ENCODE data around the gene C17orf100.

Gene C17orf100

DNA sequence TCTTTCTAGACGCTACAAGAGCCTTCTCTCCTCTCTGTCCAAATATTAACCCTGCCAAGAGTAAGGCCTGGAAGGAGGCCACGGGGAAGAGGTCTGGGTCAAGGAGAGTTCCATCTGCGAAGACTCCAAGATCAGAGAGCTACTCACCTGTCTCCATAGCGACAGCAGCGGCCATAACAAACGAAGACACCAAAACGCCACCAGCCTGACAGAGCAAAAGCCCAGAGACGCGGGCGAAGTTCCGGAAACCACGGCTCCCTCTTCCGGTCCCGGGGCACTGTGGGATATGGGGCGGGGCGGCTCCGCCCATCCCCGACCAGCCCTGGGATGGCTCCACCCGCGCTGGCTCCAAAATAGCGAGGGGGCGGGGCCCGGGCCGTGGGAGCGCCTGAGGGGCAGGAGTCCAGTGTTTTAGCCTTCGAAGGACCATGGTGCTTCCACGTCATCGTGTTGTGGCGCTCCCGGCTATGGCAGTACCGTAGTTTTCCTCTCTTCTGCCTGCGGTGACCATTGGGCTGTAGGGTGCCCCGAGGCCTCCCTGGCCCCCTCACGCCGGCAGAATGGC lies at the start of gene C17orf100, which contains the start of gene MED31:
C17orf100 (plus strand) TSS at position 409 of the 565 bp plus-strand sequence; CDS start at position 561, 152 bp downstream.
MED31 (minus strand) TSS at position 252 of the 565 bp plus-strand sequence; CDS start at position 175, 77 bp downstream.
- H3K27ac ChIP-seq (ENCODE audit: low read length) = peak within 1 kb of the TSS; percentile 92
- peaks cover 5% of the 10 kb centered on the region for H3K27me3 ChIP-seq (replicated peaks; ENCODE audit: insufficient read depth, low read length)
- no peaks in the 10 kb centered on the region for H3K36me3 ChIP-seq (replicated peaks; ENCODE audit: insufficient read depth, low read length)
- H3K4me1 ChIP-seq (ENCODE audit: low read length) = peaks cover 13% of the 10 kb centered on the region
- no peaks in the 10 kb centered on the region for H3K9me2 ChIP-seq (replicated peaks; ENCODE audit: insufficient read depth, low read length)
- H2AFZ ChIP-seq (ENCODE audit: low read length) = peak within 1 kb of the TSS; percentile 86
- DNase-seq = peak; percentile 94
- TF ChIP-seq EZH2phosphoT487 (IDR thresholded peaks at IDR 0.05; ENCODE audit: low read length) (no peak), EZH2 (optimal IDR thresholded peaks at IDR 0.05; ENCODE audit: low read depth, low read length) (no peak)
- TF ChIP-seq, protein P1, sequence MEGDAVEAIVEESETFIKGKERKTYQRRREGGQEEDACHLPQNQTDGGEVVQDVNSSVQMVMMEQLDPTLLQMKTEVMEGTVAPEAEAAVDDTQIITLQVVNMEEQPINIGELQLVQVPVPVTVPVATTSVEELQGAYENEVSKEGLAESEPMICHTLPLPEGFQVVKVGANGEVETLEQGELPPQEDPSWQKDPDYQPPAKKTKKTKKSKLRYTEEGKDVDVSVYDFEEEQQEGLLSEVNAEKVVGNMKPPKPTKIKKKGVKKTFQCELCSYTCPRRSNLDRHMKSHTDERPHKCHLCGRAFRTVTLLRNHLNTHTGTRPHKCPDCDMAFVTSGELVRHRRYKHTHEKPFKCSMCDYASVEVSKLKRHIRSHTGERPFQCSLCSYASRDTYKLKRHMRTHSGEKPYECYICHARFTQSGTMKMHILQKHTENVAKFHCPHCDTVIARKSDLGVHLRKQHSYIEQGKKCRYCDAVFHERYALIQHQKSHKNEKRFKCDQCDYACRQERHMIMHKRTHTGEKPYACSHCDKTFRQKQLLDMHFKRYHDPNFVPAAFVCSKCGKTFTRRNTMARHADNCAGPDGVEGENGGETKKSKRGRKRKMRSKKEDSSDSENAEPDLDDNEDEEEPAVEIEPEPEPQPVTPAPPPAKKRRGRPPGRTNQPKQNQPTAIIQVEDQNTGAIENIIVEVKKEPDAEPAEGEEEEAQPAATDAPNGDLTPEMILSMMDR (IDR thresholded peaks at IDR 0.05; ENCODE audit: low read length) = no peak
- peaks cover 7% of the 10 kb centered on the region for H3F3A ChIP-seq (ENCODE audit: insufficient read depth, low read length)
- 0 out of 2 replicates have a peak, but pooled peaks cover 5% of the 10 kb centered on the region for H4K20me1 ChIP-seq (ENCODE audit: insufficient read depth, low read length)
- H3K9ac ChIP-seq (ENCODE audit: low read length) = peak within 1 kb of the TSS; percentile 94
- H3K79me2 ChIP-seq (ENCODE audit: low read length) = peaks cover 43% of the 10 kb centered on the region
- H3K4me3 ChIP-seq (ENCODE audit: low read length) = peak within 1 kb of the TSS; percentile 83
- H3K9me3 ChIP-seq (replicated peaks; ENCODE audit: insufficient read depth, low read length) = no peaks in the 10 kb centered on the region
- peak within 1 kb of the TSS; percentile 97 for H3K4me2 ChIP-seq (ENCODE audit: low read depth, low read length)

DNA sequence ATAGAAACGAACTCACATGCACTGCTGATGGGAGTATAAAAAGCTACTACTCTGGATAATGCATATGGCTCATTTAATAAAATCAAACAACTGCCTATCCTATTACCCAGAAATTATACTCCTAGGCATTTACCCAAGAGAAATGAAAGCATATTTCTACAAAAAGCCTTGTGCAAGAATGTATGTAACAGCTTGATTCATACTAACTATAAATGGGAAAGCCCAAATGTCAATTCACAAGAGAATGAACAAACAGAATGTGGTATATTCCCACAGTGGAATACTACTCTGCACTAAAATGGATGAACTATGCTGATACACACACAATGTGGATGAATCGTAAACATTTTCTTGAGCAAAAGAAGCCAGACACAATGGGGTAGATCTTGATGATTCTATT lies 49.4 kb upstream of the C17orf100 start:
- no peak overlapping the region for H3K4me2 ChIP-seq (ENCODE audit: low read depth, low read length)
- H3F3A ChIP-seq (ENCODE audit: insufficient read depth, low read length) = no peaks in the 10 kb centered on the region
- no peak overlapping the region for H3K9ac ChIP-seq (ENCODE audit: low read length)
- no peak overlapping the region for H2AFZ ChIP-seq (ENCODE audit: low read length)
- TF ChIP-seq, protein P1 (IDR thresholded peaks at IDR 0.05; ENCODE audit: low read length) = no peak
- no peak for TF ChIP-seq EZH2phosphoT487 (IDR thresholded peaks at IDR 0.05; ENCODE audit: low read length)
- no peak for TF ChIP-seq EZH2 (optimal IDR thresholded peaks at IDR 0.05; ENCODE audit: low read depth, low read length)
- H3K27me3 ChIP-seq (replicated peaks; ENCODE audit: insufficient read depth, low read length) = no peaks in the 10 kb centered on the region
- no peak overlapping the region for H3K27ac ChIP-seq (ENCODE audit: low read length)
- no peak overlapping the region for H3K4me3 ChIP-seq (ENCODE audit: low read length)
- H3K4me1 ChIP-seq (ENCODE audit: low read length) = no peaks in the 10 kb centered on the region
- no peaks in the 10 kb centered on the region for H3K9me2 ChIP-seq (replicated peaks; ENCODE audit: insufficient read depth, low read length)
- no peaks in the 10 kb centered on the region for H3K9me3 ChIP-seq (replicated peaks; ENCODE audit: insufficient read depth, low read length)
- H3K36me3 ChIP-seq (replicated peaks; ENCODE audit: insufficient read depth, low read length) = no peaks in the 10 kb centered on the region
- no peaks in the 10 kb centered on the region for H4K20me1 ChIP-seq (ENCODE audit: insufficient read depth, low read length)
- no peak for DNase-seq
- no peaks in the 10 kb centered on the region for H3K79me2 ChIP-seq (ENCODE audit: low read length)

DNA sequence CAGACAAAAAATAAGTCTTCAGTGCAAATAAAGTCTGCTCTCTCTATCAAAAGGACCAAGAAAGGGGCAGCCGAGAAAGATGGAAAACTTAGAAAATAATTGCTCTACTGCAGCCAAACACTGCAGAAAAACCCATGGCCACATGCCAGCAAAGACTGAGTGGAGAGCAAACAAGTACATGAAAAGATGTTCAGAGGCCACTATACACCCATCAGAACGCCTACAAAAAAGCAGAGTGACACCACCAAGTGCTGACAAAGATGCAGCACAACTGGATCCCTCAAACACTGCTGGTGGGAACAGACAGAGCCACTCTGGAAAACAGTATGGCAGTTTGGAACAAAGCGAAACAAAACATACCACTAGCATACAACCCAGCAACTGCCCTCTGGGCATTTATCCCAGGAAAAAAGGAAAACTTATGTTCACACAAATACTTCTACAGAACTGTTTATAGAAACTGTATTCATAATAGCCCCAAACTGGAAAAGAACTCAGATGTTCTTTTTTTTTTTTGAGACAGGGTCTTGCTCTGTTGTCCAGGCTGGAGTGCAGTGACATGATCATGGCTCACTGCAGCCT lies 47.7 kb upstream of the C17orf100 start:
- TF ChIP-seq, protein P1 (IDR thresholded peaks at IDR 0.05; ENCODE audit: low read length) = no peak
- TF ChIP-seq EZH2 (optimal IDR thresholded peaks at IDR 0.05; ENCODE audit: low read depth, low read length) = no peak
- no peak for TF ChIP-seq EZH2phosphoT487 (IDR thresholded peaks at IDR 0.05; ENCODE audit: low read length)
- Histone ChIP-seq H2AFZ (ENCODE audit: low read length) (no peak overlapping the region), H3K36me3 (replicated peaks; ENCODE audit: insufficient read depth, low read length) (no peaks in the 10 kb centered on the region), H3K79me2 (ENCODE audit: low read length) (no peaks in the 10 kb centered on the region), H3K9me2 (replicated peaks; ENCODE audit: insufficient read depth, low read length) (no peaks in the 10 kb centered on the region), H3K4me1 (ENCODE audit: low read length) (no peaks in the 10 kb centered on the region), H3K27ac (ENCODE audit: low read length) (no peak overlapping the region), H3K27me3 (replicated peaks; ENCODE audit: insufficient read depth, low read length) (no peaks in the 10 kb centered on the region), H3K9ac (ENCODE audit: low read length) (no peak overlapping the region), H4K20me1 (ENCODE audit: insufficient read depth, low read length) (no peaks in the 10 kb centered on the region), H3F3A (ENCODE audit: insufficient read depth, low read length) (no peaks in the 10 kb centered on the region), H3K4me2 (ENCODE audit: low read depth, low read length) (no peak overlapping the region), H3K4me3 (ENCODE audit: low read length) (no peak overlapping the region), H3K9me3 (replicated peaks; ENCODE audit: insufficient read depth, low read length) (no peaks in the 10 kb centered on the region)
- DNase-seq = no peak

Measured in MM.1S (cell line).